GM15510 (cell line): Measurements from ENCODE around the gene SLC5A2.

Experiments
- POLR2A ChIP-seq: IDR thresholded peaks from 3 replicates; pipeline ENCODE4 v1.6.1; 2011; ENCODE audit warnings: borderline replicate concordance; ENCODE audit not compliant: insufficient read length; ENCODE audit errors: extremely low read depth

The SLC5A2 gene

DNA sequence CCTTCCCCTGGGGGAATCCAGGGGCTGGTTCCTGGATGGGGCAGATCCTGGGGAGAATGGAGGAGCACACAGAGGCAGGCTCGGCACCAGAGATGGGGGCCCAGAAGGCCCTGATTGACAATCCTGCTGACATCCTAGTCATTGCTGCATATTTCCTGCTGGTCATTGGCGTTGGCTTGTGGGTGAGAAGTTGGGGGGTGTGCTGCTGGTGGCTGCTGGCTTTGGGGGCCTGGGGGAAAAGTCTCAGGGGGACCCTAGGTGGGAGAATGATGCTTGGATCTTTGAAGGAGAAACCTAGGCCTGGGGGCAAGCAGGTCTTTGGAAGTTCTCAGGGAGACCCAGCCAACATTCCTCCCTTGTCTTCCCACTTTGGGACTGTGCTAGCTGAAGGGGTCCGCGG lies at the start of gene SLC5A2:
SLC5A2 (plus strand) TSS at position 43 of the 400 bp plus-strand sequence; CDS start at position 57, 14 bp downstream.
- TF ChIP-seq POLR2A: no peak

DNA sequence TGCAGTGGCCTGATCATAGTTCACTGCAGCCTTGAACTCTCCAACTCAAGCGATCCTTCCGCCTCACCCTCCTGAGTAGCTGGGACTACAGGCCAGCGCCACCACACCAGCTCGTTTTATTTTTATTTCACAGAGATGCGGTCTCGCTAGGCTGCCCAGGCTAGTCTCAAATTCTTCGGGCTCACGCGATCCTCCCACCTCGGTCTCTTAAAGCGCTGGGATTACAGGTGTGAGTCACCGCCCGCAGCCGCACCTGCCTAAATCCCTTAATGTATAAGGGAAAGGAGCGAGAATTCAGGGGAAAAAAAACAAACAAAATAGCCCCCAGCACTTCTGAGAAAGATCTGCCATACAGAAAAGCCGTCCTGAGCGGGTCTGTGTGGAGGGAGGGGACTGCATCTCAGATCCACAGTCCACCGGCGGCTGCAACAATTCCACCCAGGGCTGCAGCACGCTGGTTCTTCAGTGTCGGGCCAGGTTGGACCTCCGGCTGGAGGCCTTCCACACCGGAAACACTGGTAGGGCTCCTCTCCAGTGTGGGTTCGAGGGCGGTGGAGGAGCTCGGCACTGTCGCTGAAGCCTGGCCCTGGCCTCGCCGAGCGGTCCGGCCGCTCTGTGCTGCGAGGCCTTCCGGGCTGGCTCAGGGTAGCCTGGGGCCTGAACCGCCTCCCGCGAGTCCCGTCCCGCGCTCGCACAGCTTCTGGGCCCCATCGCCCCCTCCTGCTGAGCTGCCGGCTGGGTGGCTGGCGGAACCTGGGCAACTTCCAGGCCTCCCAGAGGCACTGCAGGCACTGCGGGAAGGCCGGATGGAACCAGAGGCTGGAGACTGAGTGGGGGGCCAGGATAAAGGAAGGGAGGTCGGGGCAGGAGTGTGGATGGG lies 47.3 kb upstream of the SLC5A2 start:
- TF ChIP-seq POLR2A: no peak

DNA sequence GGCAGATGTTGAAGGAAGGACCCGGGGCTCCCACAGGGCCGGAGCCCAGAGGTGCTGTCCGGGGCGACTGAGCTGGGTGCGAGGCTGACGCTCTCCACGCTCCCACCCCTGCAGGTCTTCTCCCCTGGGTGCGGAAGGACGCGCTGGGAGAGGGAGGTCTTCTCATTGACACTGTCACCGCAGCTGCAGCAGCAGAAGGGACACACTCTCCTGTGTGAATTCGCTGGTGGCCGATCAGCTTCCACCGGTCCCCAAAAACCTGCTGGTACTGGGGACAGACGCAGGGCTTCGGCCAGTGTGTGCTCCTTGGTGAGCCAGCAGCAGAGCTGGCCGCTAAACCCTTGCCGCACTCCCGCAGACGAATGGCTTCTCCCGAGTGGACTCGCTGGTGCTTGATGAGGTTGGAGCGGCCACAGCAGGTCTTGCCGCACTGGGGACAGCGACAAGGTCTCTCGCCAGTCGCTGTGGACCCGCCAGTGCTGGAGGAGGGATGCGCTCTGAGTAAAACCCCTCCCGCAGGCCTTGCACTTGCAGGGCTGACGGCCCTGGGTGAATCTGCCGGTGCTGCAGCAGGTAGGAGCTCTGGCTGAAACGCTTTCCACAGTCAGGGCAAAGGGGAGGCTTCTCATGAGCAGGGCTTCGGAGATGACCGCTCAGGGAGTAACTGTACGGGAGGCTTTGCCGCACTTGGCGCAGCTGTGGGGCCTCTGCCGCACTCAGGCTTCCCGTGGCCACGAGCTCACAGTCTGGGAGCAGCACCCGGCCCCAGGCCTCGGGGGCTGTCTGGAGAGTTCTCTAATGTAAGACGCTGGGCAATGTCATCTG lies 46.5 kb upstream of the SLC5A2 start:
- TF ChIP-seq POLR2A: no peak

DNA sequence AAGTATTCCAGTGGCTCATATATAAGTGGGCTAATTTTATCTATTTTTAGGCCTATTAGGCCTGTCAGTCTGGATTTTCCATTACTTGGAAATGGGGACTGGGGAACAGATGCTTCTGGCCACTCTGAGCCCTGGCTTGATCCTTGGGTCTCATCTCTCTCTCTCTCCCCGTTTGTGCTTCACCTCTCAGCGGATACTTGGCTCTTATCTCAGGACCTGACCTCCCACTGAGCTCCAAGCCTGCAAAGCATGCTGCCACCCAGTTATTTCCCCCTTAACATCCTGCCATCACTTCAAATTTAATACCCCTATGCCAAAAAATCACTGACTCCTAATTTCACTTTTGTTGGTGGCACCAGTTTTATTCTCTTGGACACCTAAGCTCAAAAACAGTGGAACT lies 44.5 kb upstream of the SLC5A2 start:
- TF ChIP-seq POLR2A: no peak

DNA sequence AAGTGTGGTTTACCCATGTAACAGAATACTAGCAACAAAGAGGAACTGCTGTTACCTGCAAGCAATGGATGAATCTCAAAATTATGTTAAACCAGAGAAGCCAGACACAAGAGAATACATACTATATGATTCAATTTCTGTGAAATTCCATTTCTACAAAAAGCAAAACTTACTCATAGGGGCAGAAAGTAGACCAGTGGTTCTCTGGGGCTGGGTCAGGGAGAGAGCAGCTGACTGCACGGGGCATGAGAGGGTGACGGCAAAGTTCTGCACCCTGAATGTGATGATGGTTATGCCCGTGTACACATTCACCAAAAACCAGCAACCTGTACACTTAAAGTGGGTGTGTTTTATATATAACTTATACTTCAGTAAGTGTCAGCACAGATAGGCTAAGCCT lies 43.4 kb upstream of the SLC5A2 start:
- no peak for TF ChIP-seq POLR2A

DNA sequence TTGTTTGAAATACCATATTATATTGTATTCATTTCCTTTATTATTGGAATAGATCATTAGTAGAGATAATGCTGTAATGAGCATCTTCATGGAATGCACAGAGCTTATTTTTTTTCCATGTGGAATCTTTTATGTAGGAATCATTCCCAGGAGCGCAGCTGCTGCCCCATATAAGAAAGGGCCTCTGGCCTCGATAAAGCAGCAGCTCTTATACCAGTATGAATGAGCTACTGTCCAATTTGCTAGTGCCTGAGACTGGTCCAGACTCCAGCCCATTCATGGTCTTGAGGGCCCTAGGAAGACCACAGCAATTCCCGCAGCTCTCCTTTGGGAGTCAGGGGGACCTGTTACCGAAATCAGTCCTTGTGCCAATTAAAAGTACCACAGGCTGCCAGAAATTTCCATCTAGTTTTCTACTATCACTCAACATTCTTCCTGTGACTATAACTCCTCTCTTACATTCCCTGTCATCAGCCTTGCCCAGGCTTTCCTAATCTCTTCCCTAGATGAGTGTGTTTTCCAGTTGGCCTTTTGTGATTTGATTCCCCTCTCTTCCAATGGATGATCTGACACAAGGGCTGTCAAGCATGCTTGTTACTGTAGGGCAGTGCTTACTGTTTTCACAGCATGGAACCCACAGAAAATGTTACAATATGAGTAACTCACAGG lies 42.3 kb upstream of the SLC5A2 start:
- no peak for TF ChIP-seq POLR2A

DNA sequence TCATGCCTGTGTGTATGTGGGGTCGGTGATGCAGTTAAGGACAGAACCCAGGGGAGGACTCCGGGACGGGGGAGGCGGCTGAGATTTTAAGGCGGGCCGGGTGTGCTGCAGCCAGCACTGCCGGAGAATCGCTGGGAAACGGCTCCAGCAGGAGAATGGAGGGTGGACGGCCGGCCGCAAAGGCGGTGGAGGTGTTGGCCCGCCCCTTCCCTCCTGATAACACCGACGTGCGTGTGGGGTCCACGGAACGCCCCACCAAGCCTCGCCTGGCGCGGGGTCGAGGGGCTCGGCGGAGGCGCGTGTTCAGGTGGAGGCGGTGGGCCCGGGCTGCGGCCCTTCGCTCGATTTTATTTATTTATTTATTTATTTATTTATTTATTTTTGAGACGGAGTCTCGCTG lies 41.0 kb upstream of the SLC5A2 start:
- no peak for TF ChIP-seq POLR2A

DNA sequence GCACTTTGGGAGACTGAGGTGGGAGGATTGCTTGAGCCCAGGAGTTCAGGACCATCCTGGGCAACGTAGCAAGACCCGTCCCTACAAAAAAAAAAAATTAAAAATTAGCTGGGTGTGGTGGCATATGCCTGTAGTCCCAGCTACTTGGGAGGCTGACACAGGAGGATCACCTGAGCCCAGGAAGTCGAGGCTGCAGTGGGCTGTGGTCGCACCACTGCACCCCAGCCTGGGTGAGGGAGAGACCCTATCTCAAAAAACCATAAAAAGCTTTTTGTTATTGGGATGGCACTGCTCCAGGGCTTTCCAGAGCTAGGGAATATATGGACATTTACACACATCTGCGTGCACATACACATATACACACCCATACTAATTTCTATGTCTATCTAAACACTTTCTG lies 31.7 kb upstream of the SLC5A2 start:
- no peak for TF ChIP-seq POLR2A

DNA sequence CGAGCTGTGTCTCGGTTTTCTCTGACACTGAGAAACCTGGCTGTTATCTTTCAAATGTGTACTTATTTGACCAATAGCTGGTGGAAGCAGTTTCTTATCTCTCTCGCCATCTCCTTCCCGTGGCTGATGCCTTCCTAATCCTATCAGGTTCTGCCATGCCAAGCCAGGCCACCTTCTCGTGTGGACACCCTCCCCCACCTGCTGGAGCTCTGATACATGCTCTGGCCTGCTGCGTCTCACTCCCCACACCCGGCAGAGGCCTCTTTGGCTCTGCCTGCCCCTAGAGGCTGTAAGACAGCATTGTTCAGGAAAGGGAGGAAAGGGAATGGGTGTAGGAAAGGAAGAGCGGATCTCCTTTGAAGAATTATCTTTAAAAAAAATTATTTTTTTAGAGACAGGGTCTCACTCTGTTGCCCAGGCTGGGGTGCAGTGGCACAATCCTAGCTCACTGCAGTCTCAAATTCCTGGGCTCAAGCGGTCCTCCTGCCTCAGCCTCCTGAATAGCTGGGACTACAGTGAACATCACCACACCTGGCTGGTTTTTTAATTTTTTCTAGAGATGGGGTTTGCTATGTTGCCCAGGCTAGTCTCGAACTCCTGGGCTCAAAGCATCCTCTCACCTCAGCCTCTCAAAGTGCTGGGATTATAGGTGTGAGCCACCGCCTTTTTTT lies 31.1 kb upstream of the SLC5A2 start:
- no peak for TF ChIP-seq POLR2A

DNA sequence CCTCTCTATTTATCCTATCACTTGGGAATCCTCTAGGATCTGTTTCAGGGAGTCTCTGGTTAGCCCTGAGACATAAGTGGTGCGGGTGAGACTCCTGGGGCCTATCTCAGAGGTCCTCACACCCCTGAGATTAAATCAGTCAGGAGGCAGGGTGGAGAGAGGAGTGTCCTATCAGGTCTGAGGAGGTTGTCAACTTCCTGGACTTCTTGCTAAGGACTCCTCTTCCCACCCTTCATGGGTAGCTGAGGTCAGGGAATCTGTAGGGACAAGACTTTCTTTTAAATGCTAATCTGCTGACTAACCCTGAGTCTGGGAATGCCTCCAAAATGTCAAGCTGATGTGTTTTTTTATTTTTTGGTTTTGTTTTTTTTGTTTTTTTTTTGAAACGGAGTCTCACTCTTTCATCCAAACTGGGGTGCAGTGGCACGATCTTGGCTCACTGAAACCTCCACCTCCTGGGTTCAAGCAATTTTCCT lies 30.3 kb upstream of the SLC5A2 start:
- TF ChIP-seq POLR2A: no peak

DNA sequence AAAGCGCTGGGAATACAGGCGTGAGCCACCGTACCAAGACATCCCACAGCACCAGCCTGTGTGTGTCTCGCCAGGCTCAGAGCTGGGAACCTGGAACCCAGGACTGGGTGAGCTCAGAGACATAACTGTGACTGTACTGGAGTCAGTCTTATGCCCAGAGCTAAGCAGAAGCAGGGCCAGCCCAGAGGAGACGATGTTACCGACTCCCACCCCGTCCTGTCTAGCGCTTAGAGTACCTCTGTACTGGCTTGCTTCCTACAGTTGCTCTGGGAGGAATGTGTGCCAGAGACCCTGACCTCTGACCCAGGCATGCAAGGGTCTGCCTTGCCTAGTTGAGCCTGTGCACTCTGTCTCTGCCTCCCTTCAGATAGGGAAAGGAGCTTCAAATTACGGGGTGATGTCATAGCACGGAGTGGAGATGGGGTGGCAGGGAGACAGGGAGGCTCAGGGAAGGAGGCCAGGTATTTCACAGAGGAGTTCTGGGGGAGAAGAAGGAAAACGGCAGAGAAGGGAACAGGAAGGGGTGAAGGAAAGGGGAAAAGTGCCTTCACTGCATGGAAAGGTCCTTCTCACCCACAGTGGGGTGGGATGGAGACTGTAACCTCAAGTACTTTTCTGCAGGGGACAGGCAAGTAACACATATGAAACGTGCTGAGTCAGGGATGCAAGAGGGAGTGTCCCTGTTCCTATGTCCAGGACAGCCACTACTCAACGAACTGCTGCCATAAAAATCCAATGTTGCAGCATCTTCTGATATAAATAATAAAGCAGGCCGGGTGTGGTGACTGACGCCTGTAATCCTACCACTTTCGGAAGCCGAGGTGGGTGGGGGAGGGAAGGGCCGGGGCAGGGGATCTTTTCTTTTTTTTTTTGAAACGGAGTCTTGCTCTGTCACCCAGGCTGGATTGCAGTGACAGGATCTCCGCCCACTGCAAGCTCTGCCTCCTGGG lies 29.4 kb upstream of the SLC5A2 start:
- no peak for TF ChIP-seq POLR2A

DNA sequence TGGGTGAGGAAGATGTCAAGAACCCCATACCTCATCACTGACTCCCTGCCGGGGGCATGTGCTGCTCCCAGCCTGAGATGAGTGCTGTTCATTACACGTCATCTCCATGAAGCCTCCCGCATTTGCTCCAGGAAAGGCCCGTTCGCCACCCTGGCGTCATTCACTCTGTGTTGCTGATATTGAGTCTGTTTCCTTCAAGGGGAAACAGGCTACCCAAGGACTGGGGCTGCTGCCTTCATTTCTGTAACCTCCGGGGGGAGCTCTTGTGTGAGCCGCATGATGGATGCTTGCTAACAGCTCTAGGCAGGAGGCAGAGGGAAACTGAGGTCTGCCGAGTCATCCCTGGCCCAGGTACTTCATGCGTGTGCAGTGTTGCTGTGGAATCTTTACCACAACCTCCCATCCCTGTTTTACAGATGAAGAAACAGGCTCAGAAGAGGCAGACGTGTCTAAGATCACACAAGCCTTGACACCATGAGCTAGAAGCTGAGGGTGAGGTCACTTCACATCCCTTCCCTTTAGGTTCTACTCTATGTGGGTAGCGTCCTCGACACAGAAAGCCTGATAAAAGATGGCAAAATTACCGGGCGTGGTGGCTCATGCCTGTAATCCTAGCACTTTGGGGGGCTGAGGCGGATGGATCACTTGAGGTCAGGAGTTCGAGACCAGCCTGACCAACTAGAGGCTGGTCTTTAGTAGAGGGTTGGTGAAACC lies 27.2 kb upstream of the SLC5A2 start:
- TF ChIP-seq POLR2A: no peak

DNA sequence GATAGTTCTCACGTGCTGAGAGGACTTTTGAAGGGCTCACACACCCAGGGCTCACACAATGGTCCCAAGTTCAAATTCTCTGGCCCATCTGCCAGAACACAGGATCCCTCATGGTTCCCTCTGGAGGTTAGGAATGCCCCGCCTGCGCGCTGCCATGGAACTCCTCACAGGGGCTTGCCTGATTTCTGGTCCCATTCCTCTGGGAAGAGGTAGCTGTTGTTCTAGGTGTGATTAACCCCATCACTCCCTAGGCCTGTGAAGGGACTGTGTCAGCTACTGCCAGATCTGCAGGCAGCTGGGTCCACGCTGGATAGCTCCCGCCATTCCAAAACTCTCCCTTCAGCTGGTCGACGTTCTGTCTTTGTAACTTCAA lies 25.9 kb upstream of the SLC5A2 start:
- TF ChIP-seq POLR2A: no peak
